Measurements from ENCODE around the gene IGSF1. TPM values are rescaled to one million over a fixed set of nuclear protein-coding genes. Genes with fewer than 3 reads are reported as not detected.
A peak's percentile ranks its signal among the peaks of the same experiment; 100 is the strongest.

IGSF1 gene
- polyA plus RNA-seq (ENCODE audit: insufficient read length in 4 of 4) = 10 to 100 TPM; 18.2 to 26.4 (median 21.3) TPM

GRCh38 chrX:131288738-131289511, at the start of gene IGSF1:
Gene IGSF1, minus strand, starts transcription at chrX:131289306. Its CDS starts 2,632 bp downstream, at chrX:131286674.
- DNase-seq (ENCODE audit: low read depth in 4 of 4, low spot score in 3 of 4) = peak; percentile 13 to 35 (median 30)

GRCh38 chrX:131332331-131332730, 43.2 kb upstream of the IGSF1 start:
- no peak for DNase-seq (ENCODE audit: low read depth in 4 of 4, low spot score in 3 of 4)

DNA sequence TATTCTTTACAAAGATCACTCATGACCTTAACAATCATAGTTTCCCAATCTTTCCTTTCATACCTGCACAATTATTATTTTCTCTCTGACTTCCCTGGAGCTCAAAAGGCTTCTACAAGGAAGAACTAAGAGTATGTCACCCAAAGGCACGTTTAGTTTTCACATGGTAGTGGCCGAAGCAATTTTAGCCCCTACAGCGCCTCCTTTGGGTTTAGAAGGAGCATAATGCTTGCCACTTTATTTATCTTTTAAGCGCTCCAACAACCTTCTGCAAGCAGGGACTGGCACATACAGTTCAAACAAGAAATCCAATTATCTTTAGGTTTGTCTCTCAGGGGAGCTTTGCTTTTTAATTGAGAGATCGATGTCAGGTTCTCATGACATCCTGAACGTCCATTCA, 42.0 kb upstream of the IGSF1 start:
- DNase-seq (ENCODE audit: low read depth in 4 of 4, low spot score in 3 of 4) = no peak

DNA sequence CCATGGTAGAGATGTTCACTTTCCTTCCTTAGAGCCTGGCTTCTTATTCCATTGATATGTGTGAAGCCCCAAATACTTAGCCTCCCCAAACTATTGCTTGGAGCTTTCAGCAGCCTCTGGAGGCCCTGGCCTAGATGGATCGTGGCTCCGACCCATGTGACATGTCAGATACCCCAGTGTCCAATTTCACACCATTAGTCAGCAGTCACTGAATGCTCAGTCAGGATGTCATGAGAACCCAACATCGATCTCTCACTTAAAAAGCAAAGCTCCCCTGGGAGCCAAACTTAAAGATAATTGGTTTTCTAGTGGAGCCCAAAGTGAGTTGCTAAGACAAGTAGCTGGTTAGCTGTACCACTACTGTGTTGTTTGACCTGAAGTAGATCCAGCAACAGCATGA, 41.6 kb upstream of the IGSF1 start:
- DNase-seq (ENCODE audit: low read depth in 4 of 4, low spot score in 3 of 4) = no peak

DNA sequence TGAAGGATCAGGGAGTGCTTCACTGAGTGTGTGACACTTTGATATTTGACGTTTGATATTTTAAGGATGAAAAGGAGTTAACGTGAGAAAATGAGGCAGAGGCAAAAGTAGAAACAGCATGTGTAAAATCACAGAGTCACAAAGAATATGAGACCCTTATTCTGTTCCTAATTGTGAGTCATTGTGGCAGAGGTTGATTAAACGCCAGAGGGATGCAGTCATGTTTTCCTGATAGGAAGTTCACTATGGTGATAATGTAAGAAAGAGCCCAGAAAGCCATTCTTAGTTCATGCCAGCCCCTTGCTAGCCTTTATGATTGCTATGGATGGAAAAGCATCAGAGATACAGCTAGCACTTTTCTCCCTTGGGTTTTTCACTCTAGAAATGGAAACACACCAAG, 33.5 kb upstream of the IGSF1 start:
- DNase-seq (ENCODE audit: low read depth in 4 of 4, low spot score in 3 of 4) = no peak

- no peak for DNase-seq (ENCODE audit: low read depth in 4 of 4, low spot score in 3 of 4)
Measured at GRCh38 chrX:131317326-131317725, 28.2 kb upstream of the IGSF1 start.

DNA sequence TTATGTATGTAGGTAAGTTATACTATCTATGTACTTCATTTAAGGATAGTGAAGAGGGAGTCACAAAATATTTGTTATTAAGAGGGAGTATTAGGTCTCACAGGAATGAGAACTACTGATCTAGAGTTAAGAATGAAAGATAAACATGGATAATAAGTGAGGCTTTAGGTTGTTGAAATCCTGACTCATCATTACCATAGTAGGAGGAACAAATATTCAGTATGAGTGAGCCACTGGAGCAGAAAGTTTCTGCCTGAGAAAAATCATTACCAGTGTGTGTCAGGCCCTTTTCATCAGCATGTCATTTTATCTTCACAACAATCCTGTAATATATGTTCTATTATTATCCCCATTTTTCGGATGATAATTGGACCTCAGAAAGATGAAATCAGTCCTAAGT, 27.2 kb upstream of the IGSF1 start:
- no peak for DNase-seq (ENCODE audit: low read depth in 4 of 4, low spot score in 3 of 4)

DNA sequence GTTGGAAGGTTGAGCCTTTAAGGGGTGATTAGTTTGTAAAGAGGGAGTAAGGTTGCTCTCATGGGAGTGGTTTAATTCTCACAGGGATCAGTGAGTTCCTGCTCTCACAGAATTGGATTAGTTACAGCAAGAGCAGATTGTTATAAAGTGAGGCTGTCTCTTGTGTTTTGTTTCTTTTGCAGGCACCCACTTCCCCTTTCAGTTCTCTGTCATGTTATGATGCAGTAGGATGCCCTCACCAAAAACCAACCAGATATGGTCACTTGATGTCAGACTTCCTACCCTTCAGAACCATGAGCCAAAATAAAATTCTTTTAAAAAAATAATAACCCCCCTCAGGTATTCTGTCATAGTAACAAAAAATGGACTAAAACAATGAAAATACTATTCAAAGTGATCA, 19.9 kb upstream of the IGSF1 start:
- no peak for DNase-seq (ENCODE audit: low read depth in 4 of 4, low spot score in 3 of 4)

DNA sequence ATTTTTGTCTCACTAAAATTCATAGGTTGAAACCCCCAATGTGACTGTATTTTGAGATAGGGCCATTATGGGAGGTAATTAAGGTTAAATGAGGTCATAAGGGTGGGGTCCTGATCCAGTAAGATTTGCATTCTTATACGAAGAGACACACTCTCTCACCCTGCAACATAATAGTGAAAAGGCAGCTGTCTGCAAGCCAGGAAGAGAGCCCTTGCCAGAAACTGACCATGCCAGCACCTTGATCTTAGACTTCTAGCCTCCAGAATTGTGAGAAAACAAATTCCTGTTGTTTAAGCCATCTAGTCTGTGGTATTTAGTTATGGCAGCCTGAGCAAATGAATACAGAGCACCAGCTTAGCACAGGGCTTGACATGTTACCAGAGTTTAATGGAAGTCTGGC, 17.5 kb upstream of the IGSF1 start:
- no peak for DNase-seq (ENCODE audit: low read depth in 4 of 4, low spot score in 3 of 4)

DNA sequence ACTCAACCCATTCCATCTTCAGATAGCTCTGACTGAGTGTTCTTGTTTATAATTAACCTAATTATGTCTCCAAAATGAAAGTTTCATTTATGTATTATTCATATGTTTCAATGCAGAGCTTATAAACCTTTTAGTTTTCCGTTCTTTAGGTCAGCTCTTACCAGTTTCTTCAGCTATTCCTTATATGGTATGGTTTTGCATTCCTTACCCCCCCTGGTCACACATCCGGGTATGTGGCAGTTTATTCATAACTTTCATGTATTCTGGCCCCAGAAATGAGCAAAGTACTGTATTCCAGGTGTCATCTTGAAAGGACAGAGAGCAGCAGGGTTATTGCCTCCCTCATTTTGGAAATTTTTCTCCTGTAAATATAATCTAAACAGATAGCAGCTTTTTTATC, 16.8 kb upstream of the IGSF1 start:
- DNase-seq (ENCODE audit: low read depth in 4 of 4, low spot score in 3 of 4) = no peak

- no peak for DNase-seq (ENCODE audit: low read depth in 4 of 4, low spot score in 3 of 4)
Measured at GRCh38 chrX:131302701-131303100, 13.6 kb upstream of the IGSF1 start.

DNA sequence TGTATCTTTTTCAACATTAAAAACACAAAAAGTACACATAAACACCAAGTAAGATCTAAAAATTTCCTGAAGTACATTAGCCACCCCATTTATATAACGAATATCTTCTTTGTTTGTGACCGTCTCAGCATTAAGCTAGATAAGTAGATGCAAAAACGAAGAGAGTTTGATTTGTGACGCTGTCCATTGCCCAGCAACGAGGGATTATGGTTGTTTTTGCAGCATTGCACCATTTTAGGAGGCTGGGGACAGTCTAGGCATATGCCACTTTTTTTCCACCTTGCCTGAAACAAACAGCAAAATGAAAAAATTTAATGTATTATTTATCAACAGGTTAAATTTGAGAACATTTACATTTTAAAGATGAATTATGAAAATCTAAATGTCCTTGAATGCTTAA, 12.0 kb upstream of the IGSF1 start:
- no peak for DNase-seq (ENCODE audit: low read depth in 4 of 4, low spot score in 3 of 4)

DNA sequence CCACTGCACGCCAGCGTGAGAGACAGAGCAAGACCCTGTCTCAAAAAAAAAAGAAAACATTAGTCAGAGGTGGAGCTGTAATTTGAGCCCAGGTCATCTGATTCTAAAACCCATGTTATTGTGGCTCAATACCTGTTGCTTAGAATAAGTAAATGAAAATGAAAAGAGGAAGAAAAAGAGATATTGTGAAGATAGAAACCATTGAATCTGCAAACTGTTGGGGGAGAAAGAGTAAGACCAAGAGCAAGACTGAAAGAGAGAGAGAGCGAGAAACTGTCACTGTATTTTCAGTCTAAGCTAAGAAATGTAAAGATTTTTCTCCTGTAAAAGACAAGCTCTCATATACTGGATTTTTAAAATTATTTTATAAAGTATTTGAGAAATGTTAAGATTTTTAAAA, 9.7 kb upstream of the IGSF1 start:
- no peak for DNase-seq (ENCODE audit: low read depth in 4 of 4, low spot score in 3 of 4)

GRCh38 chrX:131298036-131298435, 8.9 kb upstream of the IGSF1 start:
- DNase-seq (ENCODE audit: low read depth in 4 of 4, low spot score in 3 of 4) = no peak

DNA sequence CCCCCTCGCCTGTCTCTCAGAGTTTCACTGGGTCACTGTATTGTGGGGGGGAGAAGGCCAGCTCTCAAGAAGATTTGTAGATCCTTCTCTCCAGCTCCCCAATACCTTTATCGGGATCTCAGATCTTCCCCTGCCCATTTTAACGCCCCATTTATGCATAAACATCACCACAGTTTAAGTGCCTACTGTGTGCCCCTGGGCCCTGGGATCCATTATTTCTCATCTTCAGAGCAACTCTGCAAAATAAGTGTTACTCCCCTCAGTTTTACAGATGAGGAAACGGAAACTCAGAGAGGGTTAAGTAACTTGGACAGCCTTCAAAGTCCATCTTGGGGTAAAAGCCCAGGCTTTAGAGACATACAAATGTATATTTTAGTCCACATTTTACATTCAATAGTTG, 421 bp upstream of the IGSF1 start:
- no peak for DNase-seq (ENCODE audit: low read depth in 4 of 4, low spot score in 3 of 4)

DNA sequence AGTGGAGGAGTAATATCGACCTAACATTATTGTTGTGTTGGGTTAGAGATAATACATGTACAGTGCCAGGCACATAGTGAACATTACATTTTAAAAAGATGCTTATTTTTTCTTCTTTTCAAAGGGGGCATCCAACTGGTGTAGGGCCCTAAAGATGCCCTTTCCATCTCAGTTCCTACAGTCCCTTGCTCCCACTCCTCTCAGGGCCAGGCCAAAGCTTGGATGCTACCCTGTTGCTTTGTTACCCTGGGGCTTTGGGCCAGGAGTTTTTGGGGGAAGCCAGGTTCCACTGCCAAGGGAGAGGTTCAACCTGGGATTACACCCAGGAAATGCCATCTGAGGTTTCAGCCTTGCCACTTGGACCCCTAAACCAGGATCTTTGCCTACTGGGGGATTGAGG, 918 bp downstream of the IGSF1 start:
- no peak for DNase-seq (ENCODE audit: low read depth in 4 of 4, low spot score in 3 of 4)

DNA sequence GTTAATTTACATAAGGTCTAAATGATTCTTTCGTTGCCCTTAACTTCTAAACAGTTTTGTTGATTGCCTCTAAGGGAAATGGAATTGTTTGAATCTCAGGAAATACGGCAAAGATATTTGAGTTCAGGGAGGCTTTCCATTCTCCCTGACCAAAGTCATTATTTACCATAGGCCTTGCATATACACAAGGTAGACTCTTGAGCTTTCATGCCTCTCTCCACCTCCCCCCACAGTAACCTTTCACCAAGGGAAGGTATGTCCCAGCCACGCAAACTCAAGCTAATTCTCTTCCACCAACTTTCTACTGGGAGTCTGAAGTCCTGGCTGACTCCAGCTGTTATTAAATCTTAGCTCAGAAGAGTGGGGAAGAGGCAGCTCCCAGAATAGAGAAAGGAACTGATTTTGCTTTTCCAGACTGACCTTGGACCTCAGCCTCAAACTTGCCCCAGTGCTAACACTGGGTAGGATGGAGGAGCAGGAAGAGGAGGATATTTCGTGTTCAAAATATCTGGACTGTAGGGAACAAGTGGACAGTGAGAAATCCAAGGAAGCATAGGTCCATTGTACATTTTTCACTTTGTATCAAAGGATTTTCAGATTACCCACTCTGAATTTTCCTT, 1.4 kb downstream of the IGSF1 start:
- DNase-seq (ENCODE audit: low read depth in 4 of 4, low spot score in 3 of 4) = no peak

DNA sequence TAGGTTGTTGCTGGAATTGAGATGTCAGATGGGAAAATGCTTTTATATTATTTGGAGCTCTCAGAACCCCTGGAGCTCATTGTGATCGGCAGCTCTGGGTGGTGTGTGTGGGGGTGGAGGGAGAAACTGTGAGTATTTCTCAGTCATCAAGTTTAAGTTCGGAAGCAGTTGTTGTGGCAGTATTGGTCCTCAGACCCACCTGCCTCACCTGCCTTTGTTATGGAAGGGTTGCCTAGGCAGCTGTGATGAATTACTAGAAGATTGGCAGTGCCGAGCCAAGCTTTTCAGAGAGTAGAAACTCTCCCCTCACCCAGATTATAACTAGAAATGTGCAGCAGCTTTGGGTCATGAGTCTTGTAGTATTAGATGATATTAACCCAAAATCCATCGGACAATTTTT, 9.5 kb downstream of the IGSF1 start:
- DNase-seq (ENCODE audit: low read depth in 4 of 4, low spot score in 3 of 4) = no peak

GRCh38 chrX:131279197-131279596, 9.9 kb downstream of the IGSF1 start:
- no peak for DNase-seq (ENCODE audit: low read depth in 4 of 4, low spot score in 3 of 4)

GRCh38 chrX:131277543-131278136, 11.5 kb downstream of the IGSF1 start:
- DNase-seq (ENCODE audit: low read depth in 4 of 4, low spot score in 3 of 4) = no peak

DNA sequence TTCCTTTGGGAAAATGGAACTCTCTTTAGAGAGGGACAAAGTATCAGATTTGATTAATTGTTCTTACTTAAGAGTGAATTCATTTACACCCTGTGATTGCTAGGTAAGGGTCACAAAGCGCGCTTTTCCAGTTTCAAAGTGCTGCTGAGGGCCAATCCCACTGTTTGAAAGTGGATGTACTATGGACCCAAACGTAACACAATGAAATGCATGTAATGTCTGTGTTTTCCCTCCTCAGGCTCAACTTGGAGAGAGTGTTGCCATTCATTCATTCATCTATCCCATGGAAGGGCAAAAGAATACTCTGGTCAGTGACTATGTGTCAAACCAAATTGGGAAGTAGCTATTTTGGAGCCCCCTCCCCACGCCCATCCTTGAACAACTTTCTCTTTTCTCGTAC, 16.1 kb downstream of the IGSF1 start:
- DNase-seq (ENCODE audit: low read depth in 4 of 4, low spot score in 3 of 4) = no peak

DNA sequence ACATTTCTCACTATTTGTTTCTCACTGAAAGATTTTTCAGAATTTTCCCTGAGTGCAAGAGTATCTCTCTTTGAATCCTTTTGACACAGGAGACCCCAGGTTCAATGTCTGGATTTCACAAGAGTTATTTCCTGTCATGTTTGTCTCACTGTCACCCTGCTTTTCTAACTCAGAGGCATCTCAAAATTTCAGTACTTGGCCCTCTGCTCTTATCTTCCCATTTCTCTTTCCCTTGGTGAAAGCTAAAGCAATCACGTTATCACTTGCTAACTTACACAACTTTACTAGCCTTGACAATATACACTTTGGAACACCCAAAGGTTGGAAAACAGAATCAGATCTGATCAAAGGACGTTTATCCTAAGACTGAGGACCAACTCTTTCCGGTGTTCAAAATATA, 17.3 kb downstream of the IGSF1 start:
- no peak for DNase-seq (ENCODE audit: low read depth in 4 of 4, low spot score in 3 of 4)

Measured in right renal pelvis (tissue), 4 donors.